B cell (primary cell): ENCODE results near the gene TMEM250.

Experiments
- CTCF ChIP-seq: fragments of 200-600 bp; IDR thresholded peaks from one replicate; pipeline ENCODE4 v1.8.0; 2022; ENCODE audit warnings: antibody characterized with exemption, mild to moderate bottlenecking
- EZH2 ChIP-seq: IDR thresholded peaks from 2 replicates; pipeline ENCODE4 v1.6.1; 2012; ENCODE audit warnings: borderline replicate concordance, low read depth, mild to moderate bottlenecking, moderate library complexity, low read length; ENCODE audit not compliant: insufficient read depth, poor library complexity, severe bottlenecking

- TF ChIP-seq CTCF (no peak), EZH2 (no peak)
Observed at GRCh38 chr9:136091582-136092352, 26.9 kb downstream of the TMEM250 start.
